Activated CD8-positive, alpha-beta memory T cell treated with anti-CD3 and anti-CD28 coated beads for 24 hours (primary cell): ENCODE data around the gene IDH3A.

Source experiments
- DNase-seq: peaks from one replicate; pipeline ENCODE4 v3.0.0-alpha.2; 2020

Gene IDH3A

GRCh38 chr15:78129751-78130287, 19.3 kb upstream of the IDH3A start:
- no peak for DNase-seq

- DNase-seq, result no peak
Observed at GRCh38 chr15:78130466-78131294, 18.5 kb upstream of the IDH3A start.

- peak; percentile 90 for DNase-seq
Observed at GRCh38 chr15:78131295-78132061, 17.7 kb upstream of the IDH3A start, which contains the start of gene CIB2. Gene CIB2 (minus strand): TSS chr15:78131445. CDS start chr15:78131215, 230 bp downstream.

- no peak for DNase-seq
Observed at GRCh38 chr15:78133801-78134200, 15.4 kb upstream of the IDH3A start.

- DNase-seq, result no peak
Observed at GRCh38 chr15:78139578-78139977, 9.6 kb upstream of the IDH3A start.

- DNase-seq, result peak; percentile 13
Observed at GRCh38 chr15:78140292-78140691, 8.9 kb upstream of the IDH3A start.

GRCh38 chr15:78142332-78142731, 6.8 kb upstream of the IDH3A start:
- DNase-seq, result peak; percentile 21

- DNase-seq, result peak; percentile 33
Observed at GRCh38 chr15:78146425-78147154, 2.6 kb upstream of the IDH3A start.

GRCh38 chr15:78147566-78147965, 1.6 kb upstream of the IDH3A start:
- no peak for DNase-seq

- DNase-seq, result no peak
Observed at GRCh38 chr15:78148392-78149067, 632 bp upstream of the IDH3A start.

- peak; percentile 59 for DNase-seq
Observed at GRCh38 chr15:78149805-78150751, 916 bp downstream of the IDH3A start.

GRCh38 chr15:78151075-78151474, 1.9 kb downstream of the IDH3A start:
- DNase-seq, result peak; percentile 33

- no peak for DNase-seq
Observed at GRCh38 chr15:78154955-78155354, 5.8 kb downstream of the IDH3A start.

- DNase-seq, result no peak
Observed at GRCh38 chr15:78155355-78155939, 6.3 kb downstream of the IDH3A start.

- DNase-seq, result no peak
Observed at GRCh38 chr15:78156653-78157052, 7.5 kb downstream of the IDH3A start.

GRCh38 chr15:78157203-78157602, 8.0 kb downstream of the IDH3A start:
- DNase-seq, result no peak

GRCh38 chr15:78159395-78159794, 10.2 kb downstream of the IDH3A start:
- DNase-seq, result peak; percentile 9

- DNase-seq, result peak; percentile 62
Observed at GRCh38 chr15:78162038-78162437, 12.9 kb downstream of the IDH3A start.

- DNase-seq, result no peak
Observed at GRCh38 chr15:78164010-78164409, 14.8 kb downstream of the IDH3A start.

- no peak for DNase-seq
Observed at GRCh38 chr15:78167227-78167888, 18.2 kb downstream of the IDH3A start.
